ENCODE measurements around the gene LRRC57.
A peak's percentile ranks its signal among the peaks of the same experiment; 100 is the strongest.
"Not testable (repeated sequence)": the region's sequence is repeated elsewhere in the genome, so short reads cannot be mapped to it uniquely, and the experiment has no call there.

Gene LRRC57

DNA sequence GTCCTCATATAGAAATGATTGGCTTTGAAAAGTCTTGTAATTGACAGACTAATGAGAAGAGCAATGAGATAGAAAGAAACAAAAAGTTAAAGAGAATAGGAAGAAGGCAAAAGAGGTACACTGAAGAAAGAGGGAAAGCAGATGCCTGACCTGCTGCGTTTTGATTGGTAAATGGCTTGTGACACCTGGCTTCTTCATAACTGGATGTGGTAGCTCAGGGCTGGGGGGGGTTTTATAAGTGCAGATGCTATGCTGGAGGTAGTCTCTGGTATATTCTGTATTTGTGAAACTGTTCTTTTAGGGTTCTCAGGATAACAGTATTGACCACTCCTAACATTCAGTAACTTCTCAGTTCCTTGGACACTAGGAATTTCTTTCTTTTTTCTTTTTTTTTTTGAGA is 28.2 kb upstream of the LRRC57 start:
- H3K4me3 ChIP-seq (ENCODE audit: low read depth, low read length) = no peak overlapping the region
- no peak for DNase-seq (ENCODE audit: low read depth)
- TF ChIP-seq, protein P1, sequence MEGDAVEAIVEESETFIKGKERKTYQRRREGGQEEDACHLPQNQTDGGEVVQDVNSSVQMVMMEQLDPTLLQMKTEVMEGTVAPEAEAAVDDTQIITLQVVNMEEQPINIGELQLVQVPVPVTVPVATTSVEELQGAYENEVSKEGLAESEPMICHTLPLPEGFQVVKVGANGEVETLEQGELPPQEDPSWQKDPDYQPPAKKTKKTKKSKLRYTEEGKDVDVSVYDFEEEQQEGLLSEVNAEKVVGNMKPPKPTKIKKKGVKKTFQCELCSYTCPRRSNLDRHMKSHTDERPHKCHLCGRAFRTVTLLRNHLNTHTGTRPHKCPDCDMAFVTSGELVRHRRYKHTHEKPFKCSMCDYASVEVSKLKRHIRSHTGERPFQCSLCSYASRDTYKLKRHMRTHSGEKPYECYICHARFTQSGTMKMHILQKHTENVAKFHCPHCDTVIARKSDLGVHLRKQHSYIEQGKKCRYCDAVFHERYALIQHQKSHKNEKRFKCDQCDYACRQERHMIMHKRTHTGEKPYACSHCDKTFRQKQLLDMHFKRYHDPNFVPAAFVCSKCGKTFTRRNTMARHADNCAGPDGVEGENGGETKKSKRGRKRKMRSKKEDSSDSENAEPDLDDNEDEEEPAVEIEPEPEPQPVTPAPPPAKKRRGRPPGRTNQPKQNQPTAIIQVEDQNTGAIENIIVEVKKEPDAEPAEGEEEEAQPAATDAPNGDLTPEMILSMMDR (conservative IDR thresholded peaks at IDR 0.05; ENCODE audit: low read depth, low read length) = no peak

DNA sequence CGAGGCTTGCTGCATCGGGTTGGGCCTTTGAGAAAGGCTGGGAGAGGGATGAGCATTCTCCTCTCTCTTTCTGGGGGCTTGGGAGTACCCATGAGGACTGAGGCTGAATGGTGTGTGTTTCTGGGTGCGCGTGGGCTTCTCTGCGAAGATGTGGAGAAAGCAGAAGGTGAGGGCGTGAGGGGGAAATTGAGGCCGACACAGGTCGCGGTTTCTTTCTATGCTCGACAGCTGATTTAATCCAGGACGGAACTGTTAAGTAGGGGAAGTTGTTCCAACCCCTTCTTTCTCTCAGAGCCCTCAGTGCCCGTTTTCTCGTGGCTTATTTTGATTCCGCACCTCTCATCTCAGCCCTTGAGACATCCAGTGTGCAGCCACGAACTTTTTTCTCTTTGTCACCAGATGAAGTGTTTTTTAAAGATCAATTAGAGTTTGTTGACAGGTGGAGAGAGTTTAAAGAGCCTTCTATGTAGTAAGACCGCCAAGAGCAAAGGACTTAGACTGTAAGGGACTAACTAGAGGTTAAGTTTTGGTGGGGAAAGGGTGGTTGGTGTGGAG is 27.5 kb upstream of the LRRC57 start:
- TF ChIP-seq, protein P1 (conservative IDR thresholded peaks at IDR 0.05; ENCODE audit: low read depth, low read length) = no peak
- H3K4me3 ChIP-seq (ENCODE audit: low read depth, low read length) = peak overlapping the region; percentile 76
- no peak for DNase-seq (ENCODE audit: low read depth)

DNA sequence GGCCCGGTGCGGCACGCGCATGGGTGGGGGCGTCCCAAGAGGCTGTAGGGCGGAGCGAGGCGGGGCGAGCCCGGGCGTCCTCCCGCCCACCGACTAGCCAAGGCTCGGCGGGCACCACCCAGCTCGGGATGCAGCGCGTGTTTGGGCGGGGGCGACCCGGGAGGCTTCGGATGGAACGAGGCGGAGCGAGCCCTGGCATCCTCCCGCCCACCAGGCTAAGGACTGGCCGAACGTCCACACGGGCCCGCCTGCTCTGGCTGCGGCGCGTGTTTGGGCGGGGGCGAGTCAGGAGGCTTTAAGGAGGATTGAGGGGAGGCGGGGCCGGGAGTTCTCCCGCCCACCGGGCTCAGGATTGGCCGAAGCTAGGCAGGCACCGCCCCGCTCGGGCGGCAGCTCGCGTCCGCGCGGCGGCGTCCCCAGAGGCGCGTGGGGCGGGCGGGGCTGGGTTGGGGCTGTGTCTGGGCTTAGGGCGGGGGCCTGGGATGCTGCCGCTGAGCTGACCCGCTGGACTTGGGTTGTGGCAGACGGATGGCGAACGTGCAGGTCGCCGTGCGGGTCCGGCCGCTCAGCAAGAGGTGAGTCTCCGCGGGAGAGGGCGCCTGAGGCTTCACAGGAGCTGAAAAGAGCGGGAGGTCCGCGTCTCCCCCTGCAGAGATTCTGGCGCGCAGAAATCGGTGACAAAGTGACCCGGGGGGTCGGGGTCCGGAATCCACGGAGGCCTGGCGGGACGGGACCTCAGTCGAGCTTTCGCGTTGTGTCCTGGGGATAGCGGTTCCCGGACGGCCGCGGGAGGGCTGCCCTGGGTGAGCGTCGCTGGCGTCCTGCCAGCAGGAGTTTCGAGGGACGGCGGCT is 26.8 kb upstream of the LRRC57 start, which contains the start of gene STARD9:
TSS of gene STARD9 (plus strand) at position 419 of the 852 bp plus-strand sequence. CDS start at position 529, 110 bp downstream.
- DNase-seq (ENCODE audit: low read depth) = peak; percentile 99
- TF ChIP-seq, protein P1 (conservative IDR thresholded peaks at IDR 0.05; ENCODE audit: low read depth, low read length) = no peak
- H3K4me3 ChIP-seq (ENCODE audit: low read depth, low read length) = peak within 1 kb of the TSS; percentile 76

DNA sequence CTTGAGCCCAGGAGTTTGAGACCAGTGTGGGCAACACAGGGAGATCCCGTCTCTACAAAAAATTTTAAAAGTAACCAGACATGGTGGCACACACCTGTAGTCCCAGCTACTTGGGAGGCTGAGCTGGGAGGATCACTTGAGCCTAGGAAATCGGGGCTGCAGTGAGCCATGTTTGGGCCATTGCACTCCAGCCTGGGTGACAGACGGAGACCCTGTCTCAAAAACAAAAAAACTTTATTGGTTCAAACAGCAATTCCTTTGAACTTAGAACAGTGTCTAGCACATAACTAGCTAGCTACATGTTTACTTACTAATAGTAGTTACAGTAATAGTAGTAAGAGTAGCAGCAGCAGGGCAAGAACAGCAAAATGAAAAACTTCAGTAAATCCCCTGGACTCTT is 10.1 kb upstream of the LRRC57 start:
- H3K4me3 ChIP-seq (ENCODE audit: low read depth, low read length) = no peak overlapping the region
- DNase-seq (ENCODE audit: low read depth) = no peak
- TF ChIP-seq, protein P1 (conservative IDR thresholded peaks at IDR 0.05; ENCODE audit: low read depth, low read length) = no peak

DNA sequence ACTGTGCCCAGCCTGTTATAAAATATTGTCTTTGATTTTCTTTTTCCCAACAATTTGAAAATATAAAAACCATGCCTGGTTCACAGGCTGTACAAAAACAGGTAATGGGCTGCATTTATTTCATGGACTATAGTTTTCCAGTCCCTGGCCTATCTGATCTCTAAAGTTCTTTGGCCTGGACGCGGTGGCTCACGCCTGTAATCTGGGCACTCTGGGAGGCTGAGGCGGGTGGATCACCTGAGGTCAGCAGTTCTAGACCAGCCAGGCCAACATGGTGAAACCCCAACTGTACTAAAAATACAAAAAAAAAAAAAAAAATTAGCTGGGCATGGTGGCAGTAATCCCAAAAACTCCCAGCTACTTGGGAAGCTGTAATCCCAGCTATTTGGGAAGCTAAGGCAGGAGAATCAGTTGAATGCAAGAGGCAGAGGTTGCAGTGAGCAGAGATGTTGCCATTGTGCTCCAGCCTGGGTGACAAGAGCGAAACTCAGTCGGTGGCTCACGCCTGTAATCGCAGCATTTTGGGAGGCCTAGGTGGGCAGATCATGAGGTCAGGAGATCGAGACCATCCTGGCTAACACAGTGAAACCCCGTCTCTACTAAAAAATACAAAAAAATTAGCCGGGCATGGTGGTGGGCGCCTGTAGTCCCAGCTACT is 8.1 kb upstream of the LRRC57 start:
- not testable (repeated sequence) for H3K4me3 ChIP-seq (ENCODE audit: low read depth, low read length); DNase-seq (ENCODE audit: low read depth)

DNA sequence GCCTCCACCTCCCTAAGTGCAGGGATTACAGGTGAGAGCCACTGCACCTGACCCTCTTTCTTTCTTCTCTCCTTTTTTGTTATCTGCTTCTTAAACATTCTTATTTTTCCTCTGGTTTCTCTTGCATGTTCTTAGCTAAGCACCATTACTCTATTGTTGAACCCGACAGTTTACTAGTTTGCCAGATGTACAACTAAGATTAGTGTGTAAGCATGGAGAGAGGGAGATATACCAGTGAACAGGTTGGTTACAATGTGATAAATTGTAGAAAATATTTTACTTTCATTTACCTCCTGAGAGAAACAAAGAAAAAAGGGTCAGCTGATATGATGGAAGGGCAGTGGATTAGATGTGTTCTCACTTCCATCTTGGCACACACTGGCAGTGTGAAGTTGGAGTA is 5.0 kb upstream of the LRRC57 start:
- no peak for DNase-seq (ENCODE audit: low read depth)
- TF ChIP-seq, protein P1 (conservative IDR thresholded peaks at IDR 0.05; ENCODE audit: low read depth, low read length) = no peak
- H3K4me3 ChIP-seq (ENCODE audit: low read depth, low read length) = no peak overlapping the region

DNA sequence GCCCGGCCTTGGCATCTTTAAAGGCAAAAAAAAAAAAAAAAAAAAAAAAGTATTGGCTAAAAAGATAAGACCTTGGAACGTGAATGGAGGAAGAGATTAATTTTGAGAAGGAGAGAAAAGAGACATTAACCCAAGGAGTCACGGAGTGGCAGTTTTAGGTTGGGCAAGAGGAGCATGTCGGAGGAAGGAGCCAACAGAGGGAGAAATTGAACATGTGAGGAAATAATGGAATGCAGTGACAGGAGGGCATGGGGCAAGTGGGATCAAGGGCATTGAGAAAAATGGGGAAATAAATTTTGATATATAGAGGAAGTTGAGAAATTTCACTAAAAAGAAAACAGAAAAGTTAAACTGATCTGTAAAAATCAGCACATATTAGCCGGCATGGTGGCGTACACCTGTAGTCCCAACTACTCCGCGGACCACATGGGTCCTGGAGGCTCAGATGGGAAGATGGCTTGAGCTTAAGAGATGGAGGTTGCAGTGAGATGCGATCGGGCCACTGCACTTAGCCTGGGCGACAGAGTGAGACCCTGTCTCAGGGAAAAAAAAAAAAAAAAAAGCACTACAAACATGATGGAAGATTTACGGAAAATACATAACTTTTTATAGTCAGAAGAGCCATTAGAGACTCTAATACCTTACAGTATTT is 1.3 kb upstream of the LRRC57 start:
- TF ChIP-seq, protein P1 (conservative IDR thresholded peaks at IDR 0.05; ENCODE audit: low read depth, low read length) = no peak
- DNase-seq (ENCODE audit: low read depth) = no peak
- H3K4me3 ChIP-seq (ENCODE audit: low read depth, low read length) = peak overlapping the region; percentile 96

Data from choroid plexus epithelial cell (primary cell).